ENCODE measurements around the gene MAPRE2. TPM values are rescaled to one million over a fixed set of nuclear protein-coding genes. Genes with fewer than 3 reads are reported as not detected.

The MAPRE2 gene
- total RNA-seq, 1 donor from 2014 or later, result 22.4 TPM

- TF ChIP-seq, protein P1, sequence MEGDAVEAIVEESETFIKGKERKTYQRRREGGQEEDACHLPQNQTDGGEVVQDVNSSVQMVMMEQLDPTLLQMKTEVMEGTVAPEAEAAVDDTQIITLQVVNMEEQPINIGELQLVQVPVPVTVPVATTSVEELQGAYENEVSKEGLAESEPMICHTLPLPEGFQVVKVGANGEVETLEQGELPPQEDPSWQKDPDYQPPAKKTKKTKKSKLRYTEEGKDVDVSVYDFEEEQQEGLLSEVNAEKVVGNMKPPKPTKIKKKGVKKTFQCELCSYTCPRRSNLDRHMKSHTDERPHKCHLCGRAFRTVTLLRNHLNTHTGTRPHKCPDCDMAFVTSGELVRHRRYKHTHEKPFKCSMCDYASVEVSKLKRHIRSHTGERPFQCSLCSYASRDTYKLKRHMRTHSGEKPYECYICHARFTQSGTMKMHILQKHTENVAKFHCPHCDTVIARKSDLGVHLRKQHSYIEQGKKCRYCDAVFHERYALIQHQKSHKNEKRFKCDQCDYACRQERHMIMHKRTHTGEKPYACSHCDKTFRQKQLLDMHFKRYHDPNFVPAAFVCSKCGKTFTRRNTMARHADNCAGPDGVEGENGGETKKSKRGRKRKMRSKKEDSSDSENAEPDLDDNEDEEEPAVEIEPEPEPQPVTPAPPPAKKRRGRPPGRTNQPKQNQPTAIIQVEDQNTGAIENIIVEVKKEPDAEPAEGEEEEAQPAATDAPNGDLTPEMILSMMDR (IDR thresholded peaks at IDR 0.05), result no peak
- Histone ChIP-seq H3K4me1 (no peaks in the 10 kb centered on the region), H3K27me3 (no peaks in the 10 kb centered on the region), H3K36me3 (no peaks in the 10 kb centered on the region), H3K9me3 (no peaks in the 10 kb centered on the region), H3K4me3 (no peak overlapping the region), H3K27ac (no peak overlapping the region)
- DNase-seq (ENCODE audit: low spot score in 2 of 2), result no peak
- intact Hi-C loops (cut with DNase I), result no loop called here
Measured at GRCh38 chr18:35191698-35192025, 150.4 kb downstream of the MAPRE2 start.

GRCh38 chr18:35192415-35192814, 151.2 kb downstream of the MAPRE2 start:
- no peak overlapping the region for H3K4me3 ChIP-seq
- no peaks in the 10 kb centered on the region for H3K36me3 ChIP-seq
- H3K27ac ChIP-seq, result no peak overlapping the region
- no peaks in the 10 kb centered on the region for H3K27me3 ChIP-seq
- no peaks in the 10 kb centered on the region for H3K4me1 ChIP-seq
- H3K9me3 ChIP-seq, result no peaks in the 10 kb centered on the region
- intact Hi-C loops (cut with DNase I), result no loop called here
- TF ChIP-seq, protein P1 (IDR thresholded peaks at IDR 0.05), result no peak
- DNase-seq (ENCODE audit: low spot score in 2 of 2), result no peak

Other genes with a start within 250 kb of the MAPRE2 start
- 13.9 TPM for gene ZNF397, start 199.6 kb downstream of the MAPRE2 start, total RNA-seq
- 7.5 TPM for gene ZSCAN30, start 248.8 kb downstream of the MAPRE2 start, total RNA-seq